OCI-LY7 (cell line): ENCODE data around the gene LGI2.

Source experiments
- EZH2phosphoT487 ChIP-seq: fragments of 200-600 bp; sonication (generic); IDR thresholded peaks from 2 replicates; pipeline ENCODE4 v1.6.1; 2018; ENCODE audit warnings: low read depth, borderline replicate concordance, mild to moderate bottlenecking, mixed run types, antibody characterized with exemption, low read length, moderate library complexity, mixed read lengths
- TF ChIP-seq, protein P1 (sequence below): fragments of 200-600 bp; sonication (generic); conservative IDR thresholded peaks from 2 replicates; pipeline ENCODE4 v1.5.1; 2014; ENCODE audit warnings: mild to moderate bottlenecking, antibody characterized with exemption, low read length, moderate library complexity, mixed read lengths

DNA sequence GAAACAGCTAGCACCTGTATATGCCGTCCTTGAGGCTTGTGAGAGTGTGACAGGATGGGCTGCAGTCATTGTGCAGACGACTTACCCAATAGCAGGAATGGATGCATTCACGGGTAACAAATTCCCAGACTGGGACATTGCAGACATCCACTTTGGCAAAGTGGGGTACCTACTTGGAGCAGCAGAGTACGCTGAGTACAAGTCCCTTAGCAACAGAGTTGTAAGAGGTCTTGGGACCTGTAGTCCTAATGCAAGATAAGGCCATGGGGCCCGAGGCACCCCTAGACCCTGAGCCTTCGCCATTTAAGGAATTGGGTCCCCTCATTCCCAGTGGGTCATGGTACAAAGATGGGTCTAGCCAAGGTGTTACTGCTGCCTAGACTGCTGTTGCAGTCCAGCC lies 62.5 kb downstream of the LGI2 start:
- TF ChIP-seq, protein P1, sequence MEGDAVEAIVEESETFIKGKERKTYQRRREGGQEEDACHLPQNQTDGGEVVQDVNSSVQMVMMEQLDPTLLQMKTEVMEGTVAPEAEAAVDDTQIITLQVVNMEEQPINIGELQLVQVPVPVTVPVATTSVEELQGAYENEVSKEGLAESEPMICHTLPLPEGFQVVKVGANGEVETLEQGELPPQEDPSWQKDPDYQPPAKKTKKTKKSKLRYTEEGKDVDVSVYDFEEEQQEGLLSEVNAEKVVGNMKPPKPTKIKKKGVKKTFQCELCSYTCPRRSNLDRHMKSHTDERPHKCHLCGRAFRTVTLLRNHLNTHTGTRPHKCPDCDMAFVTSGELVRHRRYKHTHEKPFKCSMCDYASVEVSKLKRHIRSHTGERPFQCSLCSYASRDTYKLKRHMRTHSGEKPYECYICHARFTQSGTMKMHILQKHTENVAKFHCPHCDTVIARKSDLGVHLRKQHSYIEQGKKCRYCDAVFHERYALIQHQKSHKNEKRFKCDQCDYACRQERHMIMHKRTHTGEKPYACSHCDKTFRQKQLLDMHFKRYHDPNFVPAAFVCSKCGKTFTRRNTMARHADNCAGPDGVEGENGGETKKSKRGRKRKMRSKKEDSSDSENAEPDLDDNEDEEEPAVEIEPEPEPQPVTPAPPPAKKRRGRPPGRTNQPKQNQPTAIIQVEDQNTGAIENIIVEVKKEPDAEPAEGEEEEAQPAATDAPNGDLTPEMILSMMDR: no peak
- TF ChIP-seq EZH2phosphoT487: no peak
